HG02973 (cell line): ENCODE results near the gene RPGR.
A peak's percentile ranks its signal among the peaks of the same experiment; 100 is the strongest.

Experiments used
- ATAC-seq: cut with Tn5 transposase; IDR thresholded peaks from one replicate; pipeline ENCODE4 v1.9.1; 2021; ENCODE audit warnings: moderate library complexity; ENCODE audit not compliant: unreplicated experiment

RPGR gene, protein sequence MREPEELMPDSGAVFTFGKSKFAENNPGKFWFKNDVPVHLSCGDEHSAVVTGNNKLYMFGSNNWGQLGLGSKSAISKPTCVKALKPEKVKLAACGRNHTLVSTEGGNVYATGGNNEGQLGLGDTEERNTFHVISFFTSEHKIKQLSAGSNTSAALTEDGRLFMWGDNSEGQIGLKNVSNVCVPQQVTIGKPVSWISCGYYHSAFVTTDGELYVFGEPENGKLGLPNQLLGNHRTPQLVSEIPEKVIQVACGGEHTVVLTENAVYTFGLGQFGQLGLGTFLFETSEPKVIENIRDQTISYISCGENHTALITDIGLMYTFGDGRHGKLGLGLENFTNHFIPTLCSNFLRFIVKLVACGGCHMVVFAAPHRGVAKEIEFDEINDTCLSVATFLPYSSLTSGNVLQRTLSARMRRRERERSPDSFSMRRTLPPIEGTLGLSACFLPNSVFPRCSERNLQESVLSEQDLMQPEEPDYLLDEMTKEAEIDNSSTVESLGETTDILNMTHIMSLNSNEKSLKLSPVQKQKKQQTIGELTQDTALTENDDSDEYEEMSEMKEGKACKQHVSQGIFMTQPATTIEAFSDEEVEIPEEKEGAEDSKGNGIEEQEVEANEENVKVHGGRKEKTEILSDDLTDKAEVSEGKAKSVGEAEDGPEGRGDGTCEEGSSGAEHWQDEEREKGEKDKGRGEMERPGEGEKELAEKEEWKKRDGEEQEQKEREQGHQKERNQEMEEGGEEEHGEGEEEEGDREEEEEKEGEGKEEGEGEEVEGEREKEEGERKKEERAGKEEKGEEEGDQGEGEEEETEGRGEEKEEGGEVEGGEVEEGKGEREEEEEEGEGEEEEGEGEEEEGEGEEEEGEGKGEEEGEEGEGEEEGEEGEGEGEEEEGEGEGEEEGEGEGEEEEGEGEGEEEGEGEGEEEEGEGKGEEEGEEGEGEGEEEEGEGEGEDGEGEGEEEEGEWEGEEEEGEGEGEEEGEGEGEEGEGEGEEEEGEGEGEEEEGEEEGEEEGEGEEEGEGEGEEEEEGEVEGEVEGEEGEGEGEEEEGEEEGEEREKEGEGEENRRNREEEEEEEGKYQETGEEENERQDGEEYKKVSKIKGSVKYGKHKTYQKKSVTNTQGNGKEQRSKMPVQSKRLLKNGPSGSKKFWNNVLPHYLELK

DNA sequence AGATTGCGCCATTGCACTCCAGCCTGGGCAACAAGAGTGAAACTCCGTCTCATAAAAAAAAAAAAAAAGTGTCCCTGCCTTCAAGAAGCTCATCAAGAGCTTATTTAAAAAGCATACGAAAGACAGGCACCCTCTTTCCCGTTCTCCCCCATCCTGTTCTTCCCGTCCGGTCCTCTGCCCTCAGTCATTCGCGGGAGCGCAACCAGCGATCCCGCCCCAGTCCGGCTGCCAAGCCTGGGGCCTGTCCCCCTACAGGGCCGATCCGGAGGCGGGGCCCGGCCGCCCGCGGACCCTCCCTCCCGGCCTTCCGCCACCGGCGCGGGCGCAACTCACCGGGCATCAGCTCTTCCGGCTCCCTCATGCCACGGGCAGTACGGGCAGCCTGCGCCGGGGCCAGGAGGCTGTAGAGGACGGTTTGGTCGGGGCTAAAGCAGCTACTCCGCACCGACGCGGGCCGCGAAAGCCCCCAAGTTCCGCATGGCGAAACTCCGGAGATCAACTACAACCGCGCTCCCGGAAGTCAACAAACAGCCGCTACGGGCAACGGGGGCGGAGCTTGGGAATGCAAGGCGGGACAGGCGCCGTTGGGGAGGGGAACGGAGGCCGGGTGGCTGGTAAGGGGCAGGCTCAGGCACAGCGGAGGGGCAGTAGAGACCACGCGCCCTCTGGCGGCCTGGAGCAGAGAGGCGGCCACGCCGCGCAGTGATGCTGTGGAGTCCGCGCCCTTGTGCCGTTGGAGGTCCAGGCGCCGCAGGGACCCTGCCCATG lies at the start of gene RPGR:
Gene RPGR, minus strand, starts transcription at position 503 of the 768 bp plus-strand sequence. Its CDS starts 142 bp downstream, at position 361.
- peak; percentile 96 for ATAC-seq

DNA sequence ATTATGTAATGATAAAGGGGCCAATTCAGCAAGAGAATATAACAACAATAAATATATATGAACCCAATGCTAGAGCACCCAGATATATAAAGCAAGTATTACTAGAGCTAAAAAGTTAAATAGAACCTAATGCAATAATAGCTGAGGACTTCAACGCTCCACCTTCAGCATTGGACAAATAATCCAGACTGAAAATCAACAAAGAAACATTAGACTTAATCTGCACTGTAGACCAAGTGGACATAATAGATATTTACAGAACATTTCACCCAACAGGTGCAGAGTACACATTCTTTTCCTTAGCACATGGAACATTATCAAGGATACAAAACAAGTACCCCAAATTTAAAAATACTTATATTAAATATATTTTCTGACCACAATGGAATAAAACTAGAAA lies 49.4 kb upstream of the RPGR start:
- ATAC-seq, result no peak

DNA sequence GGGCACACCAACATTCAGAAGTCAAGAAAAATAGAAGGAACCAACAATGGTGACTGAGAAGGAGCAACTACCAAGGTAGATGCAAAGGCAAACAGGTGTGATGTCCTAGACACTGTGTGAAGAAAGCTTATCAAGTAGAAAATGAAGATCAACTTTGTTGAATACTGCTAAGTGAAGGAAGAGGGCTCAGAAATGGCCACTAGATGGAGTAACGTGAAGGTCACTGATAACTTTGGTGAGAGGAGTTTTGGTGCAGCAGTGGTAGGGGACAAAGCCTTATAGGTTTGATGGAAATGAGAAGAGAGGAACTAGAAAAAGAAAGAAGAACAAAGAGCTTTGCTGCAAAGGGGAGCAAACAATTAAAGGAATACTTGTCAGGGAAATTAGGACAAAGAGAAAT lies 48.6 kb upstream of the RPGR start:
- no peak for ATAC-seq

DNA sequence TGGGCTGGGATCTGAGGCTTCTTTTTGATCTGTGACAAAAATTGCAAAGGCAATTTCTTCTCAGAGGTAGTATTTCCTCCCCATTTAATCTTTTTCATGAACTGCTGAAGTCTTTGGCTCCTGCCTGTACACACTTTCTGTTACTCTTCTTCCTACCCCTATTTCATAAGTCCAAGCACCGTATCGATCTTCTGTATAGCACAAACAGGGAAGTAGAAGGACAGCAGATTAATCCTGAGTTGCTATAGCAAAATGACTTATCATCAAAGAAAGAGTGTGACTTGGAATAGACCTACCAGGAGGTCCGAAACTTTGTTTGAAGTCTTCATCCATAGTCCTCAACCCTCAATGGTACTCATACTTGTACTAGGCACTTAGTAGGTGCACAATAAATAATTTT lies 47.1 kb upstream of the RPGR start:
- no peak for ATAC-seq

DNA sequence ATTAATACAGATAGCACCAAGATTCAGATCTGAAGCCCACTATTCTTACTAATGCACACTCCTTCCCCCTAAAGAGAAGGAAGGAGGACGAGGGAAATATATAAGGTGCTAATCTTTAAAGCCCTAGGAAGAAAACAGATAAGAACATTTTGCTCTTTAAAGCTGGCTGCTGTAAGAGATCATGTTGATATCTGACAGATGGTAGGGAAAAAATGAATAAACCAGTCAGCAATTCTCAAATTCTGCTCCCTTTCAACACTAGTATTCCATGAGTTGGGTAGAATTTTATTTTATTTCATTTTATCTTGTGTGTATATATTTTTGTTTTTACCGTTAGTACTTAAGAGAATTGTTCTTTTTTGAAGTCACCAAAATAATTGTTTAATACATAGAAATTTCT lies 44.3 kb upstream of the RPGR start:
- ATAC-seq, result no peak

DNA sequence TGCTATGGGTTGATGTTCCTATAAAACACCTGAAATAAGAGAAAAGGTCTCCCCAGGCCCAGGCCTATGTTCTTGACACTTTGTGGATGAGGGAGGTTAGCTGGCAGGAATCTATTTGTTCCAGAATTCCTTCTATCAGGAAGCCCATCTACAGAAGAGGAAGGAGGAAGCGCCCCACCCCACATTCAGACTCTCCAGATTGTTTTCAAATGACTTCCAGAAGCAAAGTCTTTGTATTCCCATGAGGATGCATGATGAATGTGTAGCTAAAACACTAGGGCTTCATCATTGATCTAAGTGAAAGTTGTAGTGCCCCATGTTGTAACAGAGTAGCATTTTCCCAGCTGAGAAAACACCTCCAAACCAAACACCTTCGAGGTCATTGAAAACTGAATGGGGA lies 41.5 kb upstream of the RPGR start:
- ATAC-seq, result no peak

DNA sequence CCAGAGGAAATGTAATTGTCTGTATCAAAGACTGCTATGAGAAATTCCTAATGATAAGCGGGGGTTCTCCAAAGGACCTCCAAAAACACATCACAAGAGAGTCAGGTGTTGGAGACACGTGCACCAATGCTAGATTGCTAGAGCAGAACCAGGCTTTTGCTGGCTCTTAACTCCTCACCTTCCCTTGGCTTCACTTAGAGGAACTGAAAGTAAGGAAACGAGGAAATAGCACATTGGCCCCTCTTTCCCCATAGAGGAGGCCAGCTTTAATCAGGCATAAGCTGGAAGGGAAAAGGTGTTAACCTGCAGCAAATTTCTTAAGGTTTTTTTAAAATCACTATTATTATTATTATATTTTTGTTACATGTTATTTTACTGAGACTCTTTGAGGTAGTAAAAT lies 38.6 kb upstream of the RPGR start:
- no peak for ATAC-seq

DNA sequence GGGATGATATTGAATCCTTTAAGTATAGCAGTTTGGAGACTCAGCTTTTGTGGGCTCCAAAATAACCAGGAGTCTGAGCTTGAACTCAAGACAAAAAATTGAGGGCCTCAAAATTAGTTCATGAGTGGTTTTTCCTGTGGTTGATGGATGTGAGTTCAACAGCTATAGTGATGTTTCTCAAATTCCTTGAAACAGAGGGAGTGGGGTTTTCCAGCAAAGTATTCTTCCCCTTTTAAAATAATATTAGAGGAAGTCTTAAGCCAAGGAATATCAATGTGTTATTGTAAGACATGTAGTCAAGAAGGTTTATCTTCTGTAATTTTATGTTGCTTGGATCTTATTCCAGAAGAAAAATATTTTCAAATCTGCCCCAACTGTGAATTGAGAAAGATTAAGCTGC lies 35.7 kb upstream of the RPGR start:
- no peak for ATAC-seq

DNA sequence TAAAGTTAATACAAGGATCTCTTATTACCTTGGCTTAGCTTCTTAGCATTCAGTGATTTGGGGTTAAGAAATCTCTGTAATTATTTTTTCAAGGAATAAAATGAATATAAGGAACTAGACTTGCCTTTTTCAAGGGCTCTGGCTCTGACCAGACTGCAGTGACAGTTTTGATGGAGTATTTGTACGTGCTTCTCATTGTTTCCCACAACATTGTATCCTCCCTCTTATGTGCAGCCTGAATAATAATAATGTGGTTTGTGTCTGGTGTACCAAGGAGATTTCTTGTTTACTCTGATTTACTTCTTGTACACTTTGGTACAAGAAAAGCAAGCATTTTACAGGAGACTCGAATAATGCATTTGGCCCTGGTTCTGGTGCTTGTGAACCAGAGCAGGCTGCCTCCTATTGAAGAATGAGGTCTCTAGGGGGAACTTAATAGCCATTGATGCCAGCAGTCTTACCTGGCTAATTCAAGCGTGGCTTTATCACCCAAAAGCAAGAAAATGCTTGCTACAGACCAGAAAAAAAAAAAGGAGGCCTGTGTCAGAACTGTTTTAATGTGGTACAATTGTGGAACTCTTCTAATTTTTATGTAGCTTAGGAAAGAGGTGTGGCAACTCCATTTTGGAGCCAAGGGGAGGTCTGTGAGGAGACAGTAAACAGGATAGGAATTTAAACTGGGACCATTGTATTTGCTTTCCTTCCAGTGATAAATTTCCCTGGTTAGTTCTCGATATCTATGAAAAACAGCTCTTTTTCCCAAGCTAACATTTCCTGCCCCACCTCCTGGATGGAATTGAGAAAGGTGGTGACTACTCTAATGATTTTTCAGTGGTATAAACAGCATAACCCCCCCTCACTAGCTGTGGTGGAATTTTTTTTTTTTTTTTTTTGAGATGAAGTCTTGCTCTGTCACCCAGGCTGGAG lies 30.7 kb upstream of the RPGR start:
- ATAC-seq, result no peak

DNA sequence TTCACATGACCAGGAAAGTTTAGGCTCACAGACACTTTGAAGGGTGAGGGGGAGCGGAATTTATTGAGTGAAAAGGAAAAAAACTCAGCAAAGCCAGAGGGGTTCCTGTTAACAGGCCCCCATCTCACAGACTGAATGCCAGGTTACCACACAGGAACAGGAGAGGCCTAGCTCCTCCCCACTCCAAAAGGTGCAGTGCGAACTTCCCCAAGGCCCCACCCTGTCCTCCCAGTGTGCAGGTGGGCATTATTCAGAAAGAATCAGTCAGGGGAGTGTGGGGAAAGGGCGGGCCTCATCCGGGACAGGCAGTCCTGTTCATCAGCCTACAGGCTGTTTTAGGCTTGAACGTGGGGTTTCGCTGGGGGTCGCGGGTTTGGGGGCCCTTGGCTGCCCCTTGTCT lies 29.1 kb upstream of the RPGR start:
- ATAC-seq, result no peak

DNA sequence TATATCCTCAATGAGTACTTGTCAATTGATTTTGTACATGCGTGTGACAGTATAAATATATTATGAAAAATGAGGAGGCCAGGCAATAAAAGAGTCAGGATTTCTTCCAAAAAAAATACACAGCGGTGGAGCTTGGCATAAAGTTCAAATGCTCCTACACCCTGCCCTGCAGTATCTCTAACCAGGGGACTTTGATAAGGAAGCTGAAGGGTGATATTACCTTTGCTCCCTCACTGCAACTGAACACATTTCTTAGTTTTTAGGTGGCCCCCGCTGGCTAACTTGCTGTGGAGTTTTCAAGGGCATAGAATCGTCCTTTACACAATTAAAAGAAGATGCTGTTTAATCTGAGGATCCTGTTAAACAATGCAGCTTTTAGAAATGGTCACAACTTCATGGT lies 25.1 kb upstream of the RPGR start, which contains the start of gene OTC:
Gene OTC, plus strand, starts transcription at position 243 of the 400 bp plus-strand sequence. Its CDS starts 93 bp downstream, at position 336.
- ATAC-seq, result no peak

DNA sequence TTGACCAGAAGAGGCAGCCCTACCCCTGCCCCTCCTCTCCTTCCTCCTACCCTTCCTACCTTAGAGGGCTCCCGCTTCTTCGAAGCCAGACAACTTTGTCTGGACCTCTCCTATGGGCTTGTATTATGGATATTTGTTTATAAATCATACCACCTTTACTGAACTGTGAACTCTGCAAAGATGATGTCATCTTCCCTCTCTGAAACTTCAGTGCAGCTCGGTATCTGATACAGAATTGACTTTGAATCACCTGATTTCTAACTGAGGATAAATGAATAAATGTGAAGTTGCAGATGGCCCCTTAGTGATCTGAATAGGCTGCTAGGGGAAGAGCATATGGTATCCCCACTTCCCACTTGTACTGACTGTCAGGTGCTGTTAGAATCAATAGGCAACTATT lies 24.0 kb upstream of the RPGR start:
- no peak for ATAC-seq

DNA sequence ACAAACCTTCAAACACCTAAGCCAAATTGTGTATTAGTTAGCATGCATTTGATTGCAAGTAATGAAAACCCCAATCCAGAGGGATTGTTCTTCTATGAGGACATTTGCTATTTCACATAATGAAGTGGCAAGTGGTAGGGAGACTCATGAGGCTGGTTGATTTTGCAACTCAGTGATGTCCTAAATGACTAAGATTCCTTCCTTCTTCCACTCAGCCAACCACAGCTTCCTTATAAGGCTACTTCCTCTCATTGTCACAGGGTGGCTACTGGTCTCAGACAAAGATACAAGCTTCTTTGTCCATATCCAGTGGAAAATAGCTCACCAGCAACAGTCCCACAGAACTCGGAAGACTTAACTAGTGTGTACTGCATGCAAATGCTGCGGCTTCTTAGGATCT lies 19.8 kb upstream of the RPGR start:
- ATAC-seq, result peak; percentile 91

DNA sequence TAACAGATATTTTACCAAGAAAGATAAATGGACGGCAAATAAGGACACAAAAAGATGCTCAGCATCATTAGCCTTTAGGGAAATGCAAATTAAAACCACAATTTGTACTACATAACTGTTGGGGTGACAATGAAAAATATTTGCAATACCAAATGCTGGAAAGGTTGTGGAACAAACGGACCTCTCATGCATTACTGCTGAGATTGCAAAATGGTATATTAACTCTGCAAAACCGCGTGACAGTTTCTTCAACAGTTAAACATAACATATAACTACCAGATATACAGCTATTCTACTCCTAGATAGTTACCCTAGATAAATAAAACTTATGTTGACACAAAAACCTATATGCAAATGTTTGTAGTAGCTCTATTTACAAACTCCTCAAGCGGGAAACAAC lies 18.8 kb upstream of the RPGR start:
- ATAC-seq, result no peak

DNA sequence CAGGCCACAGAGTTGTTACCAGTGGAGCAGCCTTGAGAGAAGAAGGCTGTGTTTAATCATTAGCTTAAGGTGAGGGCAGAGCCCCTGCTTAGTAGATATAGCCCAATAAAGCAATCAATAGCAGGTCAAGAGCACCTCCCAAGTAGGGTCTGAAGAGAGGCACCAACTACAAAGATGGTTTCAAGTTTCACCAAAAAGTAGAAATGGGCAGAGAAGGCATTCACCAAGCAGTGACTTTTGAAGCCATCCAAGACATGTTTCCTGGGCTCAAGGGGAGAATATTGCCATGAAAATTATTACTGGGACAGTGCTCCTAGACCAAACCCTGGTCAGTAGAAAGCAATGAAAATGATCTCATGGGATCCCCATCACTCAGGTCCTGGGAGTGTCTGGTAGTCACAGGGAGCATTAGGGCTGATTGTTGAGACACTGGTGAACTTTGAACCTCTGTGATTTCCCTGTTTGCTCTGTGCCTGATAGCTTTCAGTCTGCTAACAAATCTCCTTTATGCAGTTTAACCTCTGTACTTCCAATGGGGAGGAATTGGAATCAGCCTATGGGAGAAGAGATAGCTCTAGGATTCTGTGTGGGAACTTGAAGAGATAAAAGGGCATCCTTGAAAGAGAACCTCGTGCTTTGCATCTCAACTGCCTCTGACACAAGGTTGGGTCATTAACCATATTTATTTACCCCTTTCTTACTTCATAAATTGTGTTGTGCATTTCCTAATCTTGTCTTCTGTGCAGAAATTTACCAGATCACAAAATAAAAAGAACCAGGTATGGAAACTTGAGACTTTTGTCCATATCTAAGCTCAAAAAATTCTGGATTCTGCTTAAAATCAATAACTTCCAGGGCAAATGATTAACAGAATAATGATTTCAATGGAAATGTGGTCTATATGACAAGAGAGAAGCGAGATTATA lies 15.8 kb upstream of the RPGR start:
- no peak for ATAC-seq

DNA sequence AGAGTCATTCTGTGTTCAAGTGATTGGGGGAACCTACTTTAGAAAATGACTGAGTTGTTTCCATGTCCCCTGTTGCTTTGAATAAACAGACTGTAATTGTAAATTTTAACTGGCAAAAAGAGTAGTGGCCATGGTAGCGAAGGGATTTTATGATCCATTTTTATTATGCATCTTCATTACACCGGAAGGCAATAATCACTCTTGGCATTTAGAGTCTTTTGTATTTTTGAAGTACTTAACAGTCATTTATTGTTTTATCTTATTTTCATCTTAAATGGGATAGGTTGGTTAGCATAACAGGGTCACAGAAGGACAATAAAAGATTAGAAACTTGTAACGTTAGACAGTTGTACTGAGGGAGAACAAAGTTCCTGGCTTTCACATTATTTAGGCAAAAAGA lies 14.1 kb upstream of the RPGR start:
- ATAC-seq, result no peak

DNA sequence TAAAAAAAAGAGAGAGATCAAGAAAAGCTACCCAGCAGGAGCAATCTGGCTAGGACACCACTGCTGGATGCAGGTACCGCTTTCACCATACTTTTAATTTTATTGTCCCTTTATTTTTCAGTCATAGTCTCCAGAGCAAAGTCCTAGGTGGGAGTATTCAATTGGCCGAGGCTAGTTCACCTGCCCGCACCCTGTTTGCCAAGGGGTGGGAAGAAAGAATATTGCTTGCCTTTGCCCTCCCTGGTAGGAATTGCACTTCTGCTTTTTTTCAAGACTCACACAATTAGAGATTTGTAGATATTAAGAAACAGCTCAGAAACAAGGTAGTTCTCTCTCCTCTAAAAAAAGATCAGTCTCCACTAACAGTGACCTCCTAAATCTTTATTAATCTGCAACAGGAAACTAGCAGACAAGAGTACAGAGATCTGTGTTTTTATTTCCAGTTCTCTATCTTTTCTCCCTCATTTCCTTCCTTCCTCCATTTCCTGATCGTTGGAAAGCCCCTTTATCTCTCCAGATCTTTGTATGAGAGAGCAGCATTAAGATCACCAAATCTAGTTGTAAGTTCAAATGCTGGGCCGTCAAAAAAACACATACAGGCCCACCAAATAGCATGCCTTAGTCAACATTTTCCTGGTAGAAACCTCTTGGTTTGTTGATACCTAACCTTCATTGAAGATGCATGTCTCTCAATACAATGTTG lies 9.4 kb upstream of the RPGR start:
- ATAC-seq, result no peak

DNA sequence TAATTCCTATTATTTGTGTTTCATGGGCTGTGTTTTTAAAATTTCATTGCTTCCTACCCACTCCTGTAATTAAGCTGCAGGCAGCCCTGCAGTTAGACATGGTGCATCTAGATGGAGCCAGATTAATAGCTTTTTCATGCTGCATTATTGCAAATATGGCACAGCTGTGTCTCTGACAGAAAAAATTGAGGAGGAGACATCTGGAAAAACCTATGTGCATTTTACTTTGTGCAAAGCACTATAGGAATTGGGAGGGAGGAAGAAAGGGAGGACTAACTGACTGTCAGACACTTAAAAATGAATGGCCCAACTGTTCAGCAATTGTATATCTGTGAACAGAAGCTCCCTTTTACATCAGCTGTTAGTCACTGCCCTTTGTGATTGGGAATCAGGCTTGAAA lies 8.1 kb upstream of the RPGR start:
- ATAC-seq, result no peak
